NCI-H1417 treated with DMSO at 0.1 percent for 48 hours (cell line): ENCODE results near the gene ECEL1.
A peak's percentile ranks its signal among the peaks of the same experiment; 100 is the strongest.

Experiments used
- DNase-seq: peaks from one replicate; lab custom pipeline; 2025; lab: John Stamatoyannopoulos, UW

Gene ECEL1

DNA sequence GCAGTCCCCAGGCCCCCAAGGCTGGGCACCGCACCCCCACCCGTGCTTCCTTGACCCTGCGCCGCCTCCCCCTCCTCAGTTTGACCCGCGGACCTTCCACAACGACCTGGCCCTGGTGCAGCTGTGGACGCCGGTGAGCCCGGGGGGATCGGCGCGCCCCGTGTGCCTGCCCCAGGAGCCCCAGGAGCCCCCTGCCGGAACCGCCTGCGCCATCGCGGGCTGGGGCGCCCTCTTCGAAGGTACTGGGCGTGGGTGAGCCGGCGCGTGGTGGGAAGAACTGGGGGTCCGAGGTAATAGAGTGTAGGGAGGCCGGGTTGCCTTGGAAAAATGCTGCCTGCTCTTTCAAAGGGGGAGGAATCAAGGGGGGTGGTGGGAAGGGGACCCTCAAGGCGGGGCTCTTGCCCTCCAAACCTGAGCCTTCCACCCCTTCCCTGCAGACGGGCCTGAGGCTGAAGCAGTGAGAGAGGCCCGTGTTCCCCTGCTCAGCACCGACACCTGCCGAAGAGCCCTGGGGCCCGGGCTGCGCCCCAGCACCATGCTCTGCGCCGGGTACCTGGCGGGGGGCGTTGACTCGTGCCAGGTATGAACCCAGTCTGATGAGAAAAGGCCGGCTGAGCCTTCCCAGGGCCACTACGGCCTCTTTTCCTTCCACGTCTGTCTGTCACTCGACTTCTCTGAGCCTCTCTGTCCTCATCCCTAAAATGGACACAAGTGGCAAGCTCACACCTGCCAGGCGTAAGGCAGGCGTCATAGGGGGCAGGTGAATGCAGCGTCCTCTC is 35.2 kb upstream of the ECEL1 start:
- DNase-seq: no peak

DNA sequence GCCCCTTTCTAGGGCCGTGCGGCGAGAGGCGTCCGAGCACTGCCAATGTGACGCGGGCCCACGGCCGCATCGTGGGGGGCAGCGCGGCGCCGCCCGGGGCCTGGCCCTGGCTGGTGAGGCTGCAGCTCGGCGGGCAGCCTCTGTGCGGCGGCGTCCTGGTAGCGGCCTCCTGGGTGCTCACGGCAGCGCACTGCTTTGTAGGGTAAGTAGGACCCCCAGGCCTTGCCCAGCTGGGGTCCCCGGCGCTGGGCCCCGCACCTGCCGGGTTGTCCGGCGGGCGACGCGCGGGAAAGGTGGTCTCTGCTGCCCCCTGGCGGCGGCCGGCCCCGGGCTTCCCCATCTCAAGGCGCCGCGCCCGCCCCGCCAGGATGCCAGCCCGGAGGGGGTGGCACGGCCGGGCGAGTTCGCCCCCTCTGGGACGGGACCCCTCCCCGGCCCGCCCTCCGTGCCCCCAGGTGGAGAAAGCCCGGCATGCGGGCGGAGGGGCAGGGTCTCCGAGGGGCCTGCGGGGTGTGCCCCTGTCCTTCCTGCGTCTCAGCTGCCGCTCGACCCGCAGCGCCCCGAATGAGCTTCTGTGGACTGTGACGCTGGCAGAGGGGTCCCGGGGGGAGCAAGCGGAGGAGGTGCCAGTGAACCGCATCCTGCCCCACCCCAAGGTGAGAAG is 34.5 kb upstream of the ECEL1 start:
- no peak for DNase-seq

DNA sequence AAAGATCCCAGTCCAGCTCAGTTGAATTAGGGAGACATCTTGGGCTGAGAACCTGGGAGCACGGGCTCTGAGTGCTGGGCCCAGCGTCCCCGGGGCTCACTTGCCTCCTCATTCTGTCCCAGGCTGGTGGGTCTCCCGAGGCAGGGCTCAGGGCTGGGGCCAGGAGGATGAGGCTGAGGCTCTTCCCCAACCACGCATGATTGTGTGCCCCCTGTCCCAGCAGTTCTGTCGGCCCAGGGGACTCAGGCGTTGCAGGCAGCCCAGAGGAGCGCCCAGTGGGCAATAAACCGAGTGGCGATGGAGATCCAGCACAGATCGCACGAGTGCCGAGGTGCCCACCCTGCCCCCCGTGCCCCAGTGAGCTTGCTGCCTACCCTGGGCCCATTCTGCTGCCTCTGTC is 33.5 kb upstream of the ECEL1 start:
- DNase-seq: no peak

DNA sequence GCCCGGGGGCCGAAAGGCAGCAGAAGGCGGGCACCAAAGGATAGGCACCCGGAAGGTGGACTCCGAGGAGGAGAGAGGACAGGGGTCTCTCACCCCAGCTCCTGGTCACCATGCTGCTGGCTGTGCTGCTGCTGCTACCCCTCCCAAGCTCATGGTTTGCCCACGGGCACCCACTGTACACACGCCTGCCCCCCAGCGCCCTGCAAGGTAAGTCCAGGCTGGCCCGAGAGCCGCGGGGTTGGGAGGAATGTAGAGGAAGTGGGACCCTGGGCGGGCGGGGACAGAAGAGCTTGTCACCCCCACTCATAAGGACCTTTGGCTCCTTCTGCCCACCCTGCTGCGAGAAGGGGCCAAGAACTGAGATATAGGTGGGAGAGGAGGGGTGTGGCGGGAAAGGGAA is 32.9 kb upstream of the ECEL1 start:
- no peak for DNase-seq

DNA sequence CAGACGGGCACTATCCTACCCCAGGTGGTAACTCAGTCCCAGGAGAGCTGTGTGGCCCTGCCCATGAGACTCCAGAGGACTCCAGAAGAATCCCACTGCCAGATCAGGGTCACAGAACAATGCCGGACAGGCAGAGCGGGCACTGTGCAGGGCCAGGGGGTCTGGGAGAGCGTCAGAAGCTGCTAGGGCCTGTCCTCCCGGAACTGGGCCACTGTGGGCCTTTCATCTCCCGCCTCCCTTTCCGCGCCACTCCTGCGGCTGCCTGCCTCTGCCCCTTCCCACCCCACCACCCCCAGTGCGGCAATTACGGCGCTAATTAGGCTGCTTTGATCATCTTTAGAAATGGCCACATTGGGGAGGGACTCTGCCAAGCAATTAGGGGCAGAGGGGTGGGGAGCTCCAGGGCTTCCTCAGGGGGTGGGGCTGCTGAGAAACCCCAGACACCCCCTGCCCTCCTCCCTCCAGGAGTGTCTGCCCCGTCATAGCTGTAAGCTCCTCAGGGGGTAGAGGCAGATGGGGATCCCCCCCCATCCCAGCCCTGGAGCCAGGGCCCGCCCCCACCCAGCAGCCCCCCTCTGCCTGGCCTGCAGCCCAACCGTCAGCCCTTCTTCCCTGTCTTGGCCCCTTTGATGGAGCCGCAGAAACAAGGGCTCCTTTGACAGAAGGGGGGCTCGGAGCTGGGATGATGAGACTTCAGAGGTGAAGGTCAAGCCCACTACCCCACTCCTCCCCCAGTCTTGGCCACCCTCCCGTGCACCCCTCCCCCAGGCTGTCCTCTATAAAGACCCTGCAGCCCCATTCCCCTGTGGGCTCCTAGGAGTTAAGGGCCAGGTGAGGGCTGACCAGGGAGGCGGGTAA is 32.2 kb upstream of the ECEL1 start, which contains the start of gene PRSS56:
TSS of gene PRSS56 (plus strand) at position 808 of the 858 bp plus-strand sequence. CDS start 211 bp downstream, outside the sequence.
- no peak for DNase-seq

DNA sequence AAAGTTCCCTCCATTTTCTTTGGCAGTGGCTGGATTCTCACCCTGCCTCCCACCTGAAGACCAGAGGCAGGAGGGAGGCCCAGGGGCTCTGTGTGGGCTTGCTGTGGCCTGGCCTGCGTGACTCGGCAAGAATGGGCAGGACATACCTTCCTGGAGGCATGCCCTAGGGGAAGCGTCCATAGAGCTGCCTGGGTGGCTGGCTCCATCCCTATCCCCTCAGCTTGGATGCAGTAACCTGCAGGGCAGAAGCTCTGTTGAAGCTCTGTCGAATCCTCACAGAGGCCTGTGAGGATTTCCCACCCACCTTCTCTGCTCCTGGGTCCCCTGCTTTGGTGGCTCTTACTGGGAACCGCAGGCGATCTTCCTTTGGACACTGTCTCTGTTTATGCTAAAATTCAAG is 31.2 kb upstream of the ECEL1 start:
- no peak for DNase-seq

DNA sequence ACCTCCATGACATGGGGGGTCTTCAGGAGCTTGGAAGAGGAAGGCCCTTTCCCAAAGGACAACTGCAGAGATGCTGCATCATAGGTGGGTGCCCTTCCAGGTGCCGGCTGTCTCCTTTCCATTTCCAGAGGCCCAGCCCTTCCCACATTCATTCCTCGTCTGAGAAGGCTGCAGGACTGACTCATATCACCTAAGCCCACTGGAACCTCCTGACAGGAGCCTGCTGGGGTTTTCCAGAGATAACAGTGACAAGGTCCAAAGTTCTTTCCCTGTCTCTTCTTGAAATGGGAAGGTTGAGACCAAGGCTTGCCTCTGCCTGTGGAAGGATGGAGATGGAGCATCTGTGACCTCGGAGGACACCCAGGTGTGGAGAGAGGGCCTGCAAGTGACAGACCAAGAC is 28.9 kb upstream of the ECEL1 start:
- no peak for DNase-seq

DNA sequence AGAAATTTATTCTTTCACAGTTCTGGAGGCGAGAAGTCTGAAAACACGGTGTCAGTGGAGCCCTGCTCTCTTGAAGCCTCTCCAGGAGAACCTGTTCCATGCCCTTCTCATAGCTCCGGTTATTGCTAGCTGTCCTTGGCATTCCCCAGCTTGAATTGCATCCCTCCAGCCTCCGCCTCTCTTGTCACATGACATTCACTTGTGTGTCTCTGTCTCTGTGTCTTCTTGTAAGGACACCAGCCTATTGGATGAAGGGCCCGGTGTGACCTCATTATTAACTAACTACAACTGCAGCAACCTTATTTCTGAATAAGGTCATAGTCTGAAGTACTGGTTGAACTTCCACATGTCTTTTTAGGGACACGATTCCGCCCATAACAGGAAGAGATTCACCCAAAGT is 28.0 kb upstream of the ECEL1 start:
- no peak for DNase-seq

DNA sequence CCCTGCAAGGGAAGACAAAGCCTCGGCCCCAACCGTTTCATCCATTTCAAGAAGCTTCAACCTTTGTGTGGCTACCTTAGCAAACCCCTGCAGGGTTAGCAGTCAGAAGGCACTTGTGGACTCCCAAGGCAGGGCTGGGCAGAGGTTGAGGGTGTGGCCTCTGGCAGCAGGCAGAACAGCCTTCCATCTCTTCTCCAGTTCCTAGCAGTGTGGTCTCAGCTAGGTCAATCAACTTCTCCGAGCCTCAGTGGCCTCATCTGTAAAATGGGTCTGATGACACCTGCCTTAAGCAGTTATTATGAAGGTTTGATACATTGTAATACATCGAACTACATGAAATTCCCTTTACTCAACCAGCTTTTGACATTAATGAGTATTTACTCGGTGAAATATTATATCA is 25.7 kb upstream of the ECEL1 start:
- no peak for DNase-seq

DNA sequence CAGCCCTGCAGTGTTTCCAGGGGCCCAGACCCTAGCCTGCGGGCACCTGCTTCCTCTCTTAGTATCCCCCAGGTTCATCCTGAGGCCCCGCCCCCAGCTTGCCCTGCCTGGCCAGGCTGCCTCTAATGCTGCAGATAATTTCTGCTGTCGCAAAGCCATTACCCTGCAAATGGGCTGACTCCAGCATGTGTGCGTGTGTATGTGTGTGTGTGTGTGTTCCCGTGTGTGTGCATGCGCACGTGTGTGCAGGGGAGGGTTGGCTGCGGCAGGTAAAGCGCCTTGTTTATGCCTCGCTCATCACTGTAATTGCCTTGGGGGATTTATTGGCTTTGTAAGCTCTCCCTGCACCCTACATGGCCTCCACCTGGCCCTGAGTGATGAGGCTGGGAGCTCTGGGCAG is 25.0 kb upstream of the ECEL1 start:
- peak; percentile 44 for DNase-seq

DNA sequence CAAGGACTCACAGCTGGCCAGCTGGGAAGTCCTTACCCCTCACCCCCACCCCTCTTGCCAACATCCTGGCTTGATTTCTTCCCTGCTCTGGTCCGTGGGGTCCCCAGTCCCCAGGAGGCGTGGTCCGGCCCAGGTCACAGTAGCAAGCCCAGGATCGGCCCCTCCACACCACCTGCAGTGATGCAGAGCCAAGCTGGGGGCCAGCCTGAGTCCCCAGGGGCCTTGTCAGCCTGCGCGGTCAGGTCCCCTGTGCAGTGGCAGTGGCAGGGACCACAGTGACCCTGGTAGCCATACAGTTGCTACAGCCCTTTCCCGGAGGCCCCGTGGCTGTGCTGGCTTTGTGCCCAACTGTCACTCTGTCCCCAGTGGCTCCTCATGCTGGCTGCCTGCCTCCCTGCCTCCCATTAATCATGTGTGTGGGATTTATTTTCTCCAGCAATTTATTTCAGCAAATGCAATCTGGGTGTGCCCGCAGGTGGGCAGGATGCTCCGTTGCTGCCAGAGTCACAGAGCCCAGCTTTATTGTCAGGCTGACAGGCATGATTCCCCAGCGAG is 23.8 kb upstream of the ECEL1 start:
- DNase-seq: peak; percentile 42

DNA sequence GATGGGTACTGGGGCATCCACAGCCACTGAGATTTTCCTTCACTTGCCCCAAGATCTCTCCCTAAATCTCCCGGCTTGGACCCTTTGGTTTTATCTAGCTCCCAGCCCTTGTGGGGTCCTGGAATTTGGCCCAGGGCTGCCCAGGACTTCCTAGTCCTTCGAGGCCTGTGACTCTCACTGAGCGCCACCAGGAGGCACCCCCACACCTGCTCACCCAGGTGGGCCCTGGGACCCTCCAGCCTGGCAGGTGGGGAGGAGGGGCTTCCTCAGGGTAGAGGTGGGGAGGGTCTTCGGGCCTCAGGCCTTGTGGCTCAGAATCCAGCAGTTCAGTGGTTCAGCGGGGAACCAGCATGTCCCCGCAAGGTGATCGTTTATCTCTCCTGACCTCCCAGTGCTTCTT is 20.6 kb upstream of the ECEL1 start:
- no peak for DNase-seq

DNA sequence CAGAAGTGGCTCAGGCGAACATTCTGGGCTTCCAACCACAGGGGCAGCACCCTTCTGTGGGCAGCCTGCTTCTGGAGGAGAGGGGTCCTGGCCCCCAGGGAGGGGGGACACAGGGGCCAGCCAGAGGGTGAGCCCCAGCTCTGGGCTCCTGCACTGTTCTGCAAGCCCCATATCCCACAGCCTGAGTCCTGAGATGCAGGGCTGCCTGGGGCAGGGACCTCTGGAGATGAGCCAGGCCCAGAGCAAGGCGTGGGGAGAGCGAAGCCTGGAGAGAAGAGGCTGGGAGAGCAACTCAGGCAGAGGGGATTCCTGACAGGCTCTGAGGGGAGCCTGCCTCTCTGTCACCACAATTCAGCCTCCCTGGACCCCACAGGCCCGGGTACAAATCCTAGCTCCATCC is 19.1 kb upstream of the ECEL1 start:
- no peak for DNase-seq

DNA sequence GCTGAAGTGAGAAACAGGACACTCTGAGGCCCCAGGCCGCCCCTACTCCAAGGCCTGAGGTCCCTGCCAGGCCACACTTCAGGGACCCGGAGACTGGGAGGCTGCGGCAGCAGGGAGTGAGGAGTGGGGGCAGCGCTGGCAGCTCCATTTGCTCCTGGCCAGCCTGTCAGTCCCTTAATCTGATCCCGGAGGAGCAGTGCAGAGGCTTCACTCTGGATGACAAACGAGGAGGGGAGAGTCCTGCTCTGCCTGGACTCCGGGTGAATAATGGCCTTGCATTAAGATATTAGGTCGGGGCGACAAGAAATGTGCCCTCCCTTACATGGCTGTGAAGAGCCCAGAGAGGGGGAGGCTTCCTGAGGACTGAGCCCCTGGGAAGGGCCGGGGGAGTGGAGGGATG is 18.2 kb upstream of the ECEL1 start:
- DNase-seq: no peak

DNA sequence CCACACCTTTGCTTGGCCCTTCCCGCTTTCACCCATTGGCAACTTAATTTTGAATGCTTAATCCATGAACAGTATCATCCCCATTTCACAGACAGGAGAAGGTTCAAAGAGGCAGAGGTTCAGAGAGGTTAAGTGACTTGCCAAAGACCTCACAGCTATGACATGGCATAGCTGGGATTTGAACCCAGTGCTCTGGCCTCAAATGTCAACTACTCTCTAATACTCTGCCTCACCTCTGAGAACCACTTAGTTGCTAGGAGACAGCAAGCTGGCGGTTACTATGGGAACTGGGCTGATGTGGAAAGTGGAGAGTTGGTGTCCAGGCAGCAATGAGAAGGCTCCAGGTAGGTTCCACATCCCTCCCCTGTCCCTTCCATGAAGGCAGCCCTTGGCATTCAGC is 16.8 kb upstream of the ECEL1 start:
- DNase-seq: no peak

DNA sequence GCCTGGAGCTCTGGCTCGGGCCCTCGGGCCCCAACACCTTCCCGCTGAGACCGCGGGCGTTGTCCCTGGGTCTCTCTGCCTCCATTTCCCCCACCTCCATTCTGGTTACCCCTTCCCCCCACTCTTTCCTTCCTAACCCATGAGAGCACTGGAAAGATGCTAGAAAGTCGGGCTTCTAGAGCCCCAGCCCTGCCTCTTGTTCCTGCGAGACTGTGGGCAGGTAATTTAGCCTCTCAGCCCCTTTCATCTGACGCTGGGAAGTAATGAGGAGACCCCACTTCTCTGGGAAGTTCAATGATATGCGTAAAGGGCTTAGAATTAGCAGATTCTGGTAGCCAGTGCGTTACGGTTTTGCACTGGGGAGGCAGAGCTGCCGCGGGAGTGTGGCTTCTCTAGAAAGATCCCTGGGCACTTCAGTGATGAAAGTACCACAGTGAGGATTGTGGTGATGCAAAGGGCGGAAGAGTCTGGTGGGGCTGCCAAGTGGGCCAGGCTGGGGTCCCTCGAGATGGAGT is 16.2 kb upstream of the ECEL1 start:
- DNase-seq: no peak

DNA sequence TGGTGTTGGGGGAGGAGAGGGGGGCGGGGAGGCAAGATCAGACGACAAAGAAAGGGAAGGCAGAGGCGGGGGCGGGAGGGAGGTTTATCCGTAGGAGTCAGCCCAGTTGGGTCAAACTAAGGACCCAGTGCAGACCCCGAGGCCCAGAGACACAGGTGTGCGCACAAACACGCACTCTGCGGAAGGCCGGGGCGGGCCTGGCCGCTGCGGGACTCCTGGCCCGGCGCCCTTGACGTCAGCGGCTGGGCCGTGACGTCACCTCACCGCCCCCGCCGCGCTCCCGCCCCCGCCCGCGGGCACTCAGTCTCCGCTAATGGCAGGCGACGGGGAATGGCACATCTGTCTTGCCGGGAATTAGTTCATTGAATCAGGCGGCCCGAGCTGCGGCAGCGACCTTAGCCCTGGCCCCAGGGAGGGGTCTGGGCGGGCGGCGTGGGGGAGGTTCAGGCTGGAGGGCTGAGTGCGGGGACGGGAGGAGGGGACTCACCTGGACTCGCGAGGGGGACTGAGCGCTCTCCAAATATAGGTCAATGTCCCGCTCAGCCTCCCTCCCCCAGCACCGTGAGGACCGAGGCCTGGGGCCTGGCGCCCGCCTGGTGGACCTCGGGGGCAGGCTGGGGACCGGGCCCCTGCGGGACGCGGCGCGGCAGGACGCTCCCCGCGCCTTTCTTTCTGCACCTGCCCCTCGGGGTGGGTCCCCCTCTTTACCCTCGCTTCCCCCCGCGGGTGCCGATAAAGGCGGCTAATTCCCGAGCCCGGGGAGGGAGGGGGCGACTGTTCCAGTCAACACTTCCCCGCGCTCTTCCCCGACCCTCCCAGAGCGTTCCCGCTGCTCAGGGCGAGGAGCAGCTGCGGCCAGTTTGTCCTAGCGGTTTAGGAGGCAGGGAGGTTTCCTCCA is 15.5 kb upstream of the ECEL1 start:
- no peak for DNase-seq

DNA sequence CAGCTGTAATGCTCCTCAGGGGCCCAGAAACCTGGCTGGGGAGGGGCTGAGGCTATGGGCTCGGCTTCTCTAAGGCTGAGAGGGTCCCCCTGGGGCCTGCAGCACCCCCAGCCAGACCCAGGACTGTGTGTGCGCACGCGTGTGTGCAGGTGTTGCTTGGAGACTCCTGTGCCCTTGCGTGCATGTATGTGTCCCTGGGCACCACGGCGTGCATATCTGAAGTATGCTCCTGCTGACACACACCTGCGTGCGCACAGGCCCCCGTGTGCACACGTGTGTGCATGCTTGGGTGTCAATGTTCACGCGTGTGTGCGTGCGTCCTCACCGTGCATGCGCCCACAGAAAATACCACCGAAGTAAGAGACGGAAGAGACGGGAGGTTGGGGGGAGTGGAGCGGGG is 14.9 kb upstream of the ECEL1 start:
- DNase-seq: no peak

DNA sequence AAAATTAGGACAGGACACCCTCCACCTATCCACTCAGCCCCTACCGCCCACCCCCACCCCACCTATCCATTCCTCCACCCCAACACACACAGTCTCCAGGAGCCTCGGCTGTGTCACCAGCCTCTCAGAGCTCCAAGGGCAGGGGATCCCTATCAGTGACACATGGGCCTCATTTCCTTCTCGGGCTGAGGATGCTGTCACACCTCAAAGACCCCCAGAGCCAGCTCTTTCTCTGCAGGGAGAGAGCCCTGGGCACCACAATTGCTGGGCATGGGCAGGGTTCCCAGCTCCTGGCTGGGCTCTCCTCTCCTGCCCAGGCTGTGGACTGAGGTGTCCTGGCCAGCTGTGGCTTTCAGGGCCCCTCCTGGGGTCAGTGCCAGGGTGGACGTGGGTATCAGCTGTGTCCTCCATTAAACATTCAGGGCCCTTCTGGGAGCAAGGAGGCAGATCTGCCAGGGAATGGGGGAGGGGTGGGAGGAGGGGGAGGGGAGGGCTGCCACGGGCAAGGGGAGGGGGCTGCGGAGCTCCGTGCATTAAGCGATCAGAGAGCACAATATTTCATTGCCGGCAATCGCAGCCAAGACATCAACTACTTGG is 14.3 kb upstream of the ECEL1 start:
- no peak for DNase-seq

DNA sequence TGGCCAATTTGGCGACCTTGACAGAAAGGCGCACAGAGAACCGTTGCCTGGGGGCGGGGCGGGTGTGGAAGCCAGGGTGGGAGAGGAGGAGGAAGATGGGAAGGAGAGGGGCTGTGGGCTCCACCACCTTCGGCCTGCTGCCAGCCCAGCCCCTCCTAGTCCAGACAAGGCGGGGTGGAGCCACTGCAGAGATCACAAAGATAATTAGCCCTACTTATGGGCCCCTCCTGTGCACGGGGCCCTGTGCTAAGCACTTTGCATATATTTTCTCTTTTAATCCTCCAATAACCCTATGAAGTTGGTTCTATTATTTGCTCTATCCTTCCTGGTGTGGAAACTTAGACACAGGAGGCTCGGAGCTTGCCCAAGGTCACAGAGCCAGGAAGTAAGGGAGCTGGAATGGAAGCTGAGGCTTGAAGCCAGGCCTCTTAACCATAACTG is 13.7 kb upstream of the ECEL1 start:
- DNase-seq: no peak

DNA sequence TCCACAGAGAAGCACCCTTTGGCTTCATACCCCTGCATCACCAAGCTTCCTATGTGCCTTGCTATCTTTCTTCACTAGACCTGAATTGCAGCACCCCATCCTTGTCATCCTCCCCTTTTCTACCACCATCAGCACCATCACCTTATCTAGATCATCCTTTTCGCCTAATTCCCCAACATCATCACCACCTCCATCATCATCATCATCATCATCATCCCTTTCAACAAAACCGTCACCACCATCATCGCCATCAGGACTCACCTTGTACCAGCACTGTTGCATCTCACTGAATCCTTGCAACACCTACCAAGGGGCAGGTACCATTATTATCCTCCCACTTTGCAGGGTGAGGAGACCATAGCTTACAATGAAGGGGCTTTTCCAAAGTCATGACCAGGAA is 10.8 kb upstream of the ECEL1 start:
- DNase-seq: no peak
